Adrenal gland (tissue), 12 donors: Measurements from ENCODE around the gene THSD4. TPM values are rescaled to one million over a fixed set of nuclear protein-coding genes. Genes with fewer than 3 reads are reported as not detected.
A peak's percentile ranks its signal among the peaks of the same experiment; 100 is the strongest.

ENCODE experiments used
- DNase-seq, 7 donors: peaks; one replicate each; pipeline ENCODE4 v3.0.0-alpha.2; 2019 to 2020
- H3K27ac ChIP-seq, 5 donors: fragments of 200-600 bp; sonication (generic) in 4 of 5; 1 replicate in 3 of 5; 2 replicates in 2 of 5; pipeline versions ENCODE4 v1.5.1 to v1.8.0; 2016 to 2020; ENCODE audit warnings: mild to moderate bottlenecking in 1 of 5
- H3K27me3 ChIP-seq: fragments of 200-600 bp; 2 replicates; pipeline ENCODE4 v1.8.0; 2021
- H3K36me3 ChIP-seq, 2 donors: fragments of 200-600 bp; replicated peaks in 1 of 2; 1 replicate in 1 of 2; 2 replicates in 1 of 2; pipeline versions ENCODE4 v1.5.1 to v1.8.0; 2018 to 2022
- H3K4me1 ChIP-seq, 2 donors: fragments of 200-600 bp; replicated peaks in 1 of 2; 1 replicate in 1 of 2; 2 replicates in 1 of 2; pipeline versions ENCODE4 v1.5.1 to v1.8.0; 2018 to 2021
- H3K4me3 ChIP-seq, 4 donors: fragments of 200-600 bp; sonication (generic) in 3 of 4; one replicate each; pipeline ENCODE4 v1.5.1; 2016 to 2018
- H3K9me3 ChIP-seq, 3 donors: fragments of 200-600 bp; sonication (generic) in 1 of 3; replicated peaks in 1 of 3; 1 replicate in 2 of 3; 2 replicates in 1 of 3; pipeline versions ENCODE4 v1.5.1 to v1.8.0; 2016 to 2021
- CTCF ChIP-seq, 6 experiments: fragments of 450-650 bp in 4 of 6; fragments of 200-600 bp in 2 of 6; sonication (generic) in 1 of 6; IDR thresholded peaks; 1 replicate in 5 of 6; 2 replicates in 1 of 6; pipeline versions ENCODE4 v1.5.1 to v1.8.0; 2016 to 2021; ENCODE audit warnings: antibody characterized with exemption in 6 of 6, mild to moderate bottlenecking in 2 of 6, moderate library complexity in 1 of 6
- POLR2A ChIP-seq, 2 donors: fragments of 450-650 bp; IDR thresholded peaks; one replicate each; pipeline ENCODE4 v1.6.1; 2017; ENCODE audit warnings: antibody characterized with exemption in 2 of 2, mild to moderate bottlenecking in 2 of 2, moderate library complexity in 1 of 2
- WGBS, 4 donors: extraction: QIAGEN DNeasy Blood & Tissue Kit in 2 of 4; methylation state at CpG; one replicate each; pipeline versions ENCODE4 v1.1.5 to v1.1.7; 2013 to 2017; 5-methylcytosine and 5-hydroxymethylcytosine counted together
- intact Hi-C, 2 donors: fragments of 100-400 bp; cut with DNase I; formaldehyde crosslinking; loops; one replicate each; pipeline versions ENCODE4 v1.14.1 to v1.15.0; 2022 to 2023
- polyA plus RNA-seq, 3 donors: library from polyadenylated mRNA; stranded (reverse); fragments of 200-250 nt in 2 of 3; fragments of 350-450 nt in 1 of 3; fragmentation: Illumina TruSeq in 1 of 3; extraction: RNeasy Lipid Tissue Mini Kit (QIAGEN cat#74804) in 1 of 3; gene quantifications; one replicate each; pipeline ENCODE4 v1.2.3, GENCODE V29; 2013 to 2014
- total RNA-seq, 9 donors: library from RNA; depleted of rRNA in 4 of 9; stranded (reverse); fragments of >200 nt in 4 of 9; fragments of 120-200 nt in 1 of 9; fragmentation: NEBNext Ultra II Directional in 1 of 9; extraction: Animal tissue kit (Norgen Biotek cat#: 25700) in 1 of 9; gene quantifications; one replicate each; pipeline versions ENCODE4 v1.1.0 to v1.2.4, GENCODE V29; 2013 to 2023
- donor health status: healthy with polysubstance abuse.
- donor health status: Bipolar disorder and iron deficiency.
- donor health status: DM: yes; HTN: yes; CAD: no.
- donor health status: DM: no; HTN: no; CAD: no.
- donor health status: DM: no; HTN: no; CAD: no.
- donor health status: DM: yes; HTN: yes; CAD: no.

Gene THSD4
- total and polyA plus RNA-seq, 12 donors: 5.3 to 53.2 (median 23.2) TPM

- 76 to 81% (median 80%) methylated on average over 16 of the region's 16 CpGs for WGBS, 4 donors
- no peak for DNase-seq
- no peaks in the 10 kb centered on the region for H3K36me3 ChIP-seq
- no peaks in the 10 kb centered on the region for H3K4me1 ChIP-seq
- no peak overlapping the region for H3K4me3 ChIP-seq
- H3K27ac ChIP-seq: peak overlapping the region in 1 of 5 donors; percentile 41
- intact Hi-C loops: no loop called here
- no peaks in the 10 kb centered on the region for H3K27me3 ChIP-seq
- no peak for TF ChIP-seq CTCF (IDR thresholded peaks at IDR 0.05)
- TF ChIP-seq POLR2A (IDR thresholded peaks at IDR 0.05): no peak
- no peaks in the 10 kb centered on the region for H3K9me3 ChIP-seq
These were observed 296.5 kb downstream of the THSD4 start for GRCh38 chr15:71411538-71412482.

DNA sequence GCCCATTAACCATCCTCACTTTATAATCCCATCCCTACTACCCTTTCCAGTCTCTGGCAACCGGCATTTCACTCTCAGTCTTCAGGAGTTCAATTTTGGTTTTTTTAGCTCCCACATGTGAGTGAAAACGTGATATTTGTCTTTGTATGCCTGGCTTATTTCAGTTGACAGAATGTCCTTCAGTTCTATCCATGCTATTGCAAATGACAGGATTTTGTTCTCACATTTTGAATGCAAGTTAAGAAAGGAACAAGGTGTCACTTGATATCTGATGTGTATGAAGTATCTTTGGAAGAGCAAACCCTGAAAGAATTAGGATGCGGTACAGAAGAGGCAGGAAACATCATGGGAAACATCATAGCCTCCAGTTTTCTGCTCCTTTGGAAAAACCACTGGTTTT, 298.1 kb downstream of the THSD4 start:
- intact Hi-C loops: no loop called here
- H3K36me3 ChIP-seq: no peaks in the 10 kb centered on the region
- no peaks in the 10 kb centered on the region for H3K27me3 ChIP-seq
- no peak for TF ChIP-seq POLR2A (IDR thresholded peaks at IDR 0.05)
- no peak for TF ChIP-seq CTCF (IDR thresholded peaks at IDR 0.05)
- no peak overlapping the region for H3K27ac ChIP-seq
- H3K4me1 ChIP-seq: no peaks in the 10 kb centered on the region
- H3K9me3 ChIP-seq: no peaks in the 10 kb centered on the region
- H3K4me3 ChIP-seq: no peak overlapping the region
- WGBS, 4 donors: 90 to 96% (median 93%) methylated on average over 3 of the region's 3 CpGs
- no peak for DNase-seq

- H3K27ac ChIP-seq: no peak overlapping the region
- H3K9me3 ChIP-seq: no peaks in the 10 kb centered on the region
- no peaks in the 10 kb centered on the region for H3K36me3 ChIP-seq
- no peaks in the 10 kb centered on the region for H3K27me3 ChIP-seq
- no peak for DNase-seq
- WGBS, 4 donors: 79 to 89% (median 84%) methylated on average over 2 of the region's 2 CpGs
- H3K4me1 ChIP-seq: no peaks in the 10 kb centered on the region
- no peak for TF ChIP-seq POLR2A (IDR thresholded peaks at IDR 0.05)
- TF ChIP-seq CTCF (IDR thresholded peaks at IDR 0.05): no peak
- intact Hi-C loops: no loop called here
- H3K4me3 ChIP-seq: no peak overlapping the region
These were observed 299.6 kb downstream of the THSD4 start for GRCh38 chr15:71414853-71415252.

DNA sequence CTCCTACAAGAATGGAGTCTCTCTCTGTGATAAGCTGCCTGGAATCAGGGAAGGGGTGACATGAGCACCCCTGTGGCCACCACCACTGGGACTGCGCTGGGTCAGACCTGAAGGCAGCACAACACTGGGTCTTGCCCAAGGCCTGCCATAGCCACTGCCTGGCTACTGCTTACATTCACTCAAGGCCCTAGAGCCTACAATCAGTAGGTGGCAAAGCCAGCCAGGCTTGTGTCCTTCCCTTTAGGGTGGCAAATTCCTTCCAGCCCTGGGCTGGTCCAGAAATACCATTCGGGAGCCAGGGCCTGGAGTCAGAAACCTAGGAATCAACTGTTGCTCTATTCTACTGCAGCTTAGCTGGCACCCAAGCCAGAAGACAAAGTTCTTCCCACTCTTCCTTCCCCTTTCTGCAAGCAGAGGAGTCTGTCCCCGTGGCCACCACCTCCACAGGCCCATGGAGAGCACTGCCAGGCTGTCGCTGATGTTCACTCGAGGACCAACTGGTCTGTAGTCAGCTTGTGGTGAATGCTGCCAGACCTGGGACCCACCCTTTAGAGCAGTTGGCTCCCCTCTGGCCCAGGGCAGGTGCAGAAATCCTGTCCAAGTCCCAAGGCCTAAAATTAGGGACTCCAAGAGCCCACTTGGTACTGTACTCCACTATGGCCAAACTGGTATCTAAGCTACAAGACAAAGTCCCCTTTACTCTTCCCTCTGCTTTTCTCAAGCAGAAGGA, 307.4 kb downstream of the THSD4 start:
- H3K9me3 ChIP-seq: no peaks in the 10 kb centered on the region
- TF ChIP-seq POLR2A (IDR thresholded peaks at IDR 0.05): no peak
- no peak for TF ChIP-seq CTCF (IDR thresholded peaks at IDR 0.05)
- no peak overlapping the region for H3K4me3 ChIP-seq
- H3K27me3 ChIP-seq: no peaks in the 10 kb centered on the region
- DNase-seq: no peak
- H3K36me3 ChIP-seq: no peaks in the 10 kb centered on the region
- WGBS, 4 donors: 91 to 100% (median 93%) methylated on average over 1 to 5 of the region's 5 CpGs
- H3K27ac ChIP-seq: no peak overlapping the region
- intact Hi-C loops: no loop called here
- no peaks in the 10 kb centered on the region for H3K4me1 ChIP-seq
